HEK293T (cell line): ENCODE results near the gene FARSA.

Source experiments
- ARNT ChIP-seq: fragments of 450-650 bp; IDR thresholded peaks from 2 replicates; pipeline ENCODE4 v1.6.1; 2017; ENCODE audit warnings: mild to moderate bottlenecking
- CTBP1 ChIP-seq: fragments of 450-650 bp; IDR thresholded peaks from 2 replicates; pipeline ENCODE4 v1.6.1; 2016; ENCODE audit warnings: borderline replicate concordance
- ELF4 ChIP-seq: fragments of 450-650 bp; IDR thresholded peaks from 2 replicates; pipeline ENCODE4 v1.6.1; 2017; ENCODE audit warnings: antibody characterized with exemption
- FOXA1 ChIP-seq: fragments of 450-650 bp; IDR thresholded peaks from 2 replicates; pipeline ENCODE4 v1.6.1; 2016; ENCODE audit warnings: mild to moderate bottlenecking
- FOXK2 ChIP-seq: fragments of 450-650 bp; IDR thresholded peaks from 2 replicates; pipeline ENCODE4 v1.6.1; 2016; ENCODE audit warnings: mild to moderate bottlenecking
- FOXM1 ChIP-seq: fragments of 450-650 bp; IDR thresholded peaks from 2 replicates; pipeline ENCODE4 v1.6.1; 2017; ENCODE audit warnings: mild to moderate bottlenecking, borderline replicate concordance
- HDGF ChIP-seq: fragments of 450-650 bp; IDR thresholded peaks from 2 replicates; pipeline ENCODE4 v1.6.1; 2017; ENCODE audit warnings: antibody characterized with exemption, borderline replicate concordance
- PKNOX1 ChIP-seq: fragments of 450-650 bp; IDR thresholded peaks from 2 replicates; pipeline ENCODE4 v1.6.1; 2016
- SP1 ChIP-seq: fragments of 450-650 bp; IDR thresholded peaks from 2 replicates; pipeline ENCODE4 v1.6.1; 2017
- SUZ12 ChIP-seq: fragments of 450-650 bp; IDR thresholded peaks from 2 replicates; pipeline ENCODE4 v1.6.1; 2016; ENCODE audit warnings: mild to moderate bottlenecking

- TF ChIP-seq ELF4 (no peak), HDGF (no peak), FOXM1 (no peak), SUZ12 (no peak), SP1 (no peak), PKNOX1 (no peak), FOXK2 (no peak), CTBP1 (no peak), ARNT (no peak), FOXA1 (no peak)
Observed at GRCh38 chr19:12953138-12953798, 19.8 kb upstream of the FARSA start.
